ENCODE results near the gene LAD1.

Gene LAD1

DNA sequence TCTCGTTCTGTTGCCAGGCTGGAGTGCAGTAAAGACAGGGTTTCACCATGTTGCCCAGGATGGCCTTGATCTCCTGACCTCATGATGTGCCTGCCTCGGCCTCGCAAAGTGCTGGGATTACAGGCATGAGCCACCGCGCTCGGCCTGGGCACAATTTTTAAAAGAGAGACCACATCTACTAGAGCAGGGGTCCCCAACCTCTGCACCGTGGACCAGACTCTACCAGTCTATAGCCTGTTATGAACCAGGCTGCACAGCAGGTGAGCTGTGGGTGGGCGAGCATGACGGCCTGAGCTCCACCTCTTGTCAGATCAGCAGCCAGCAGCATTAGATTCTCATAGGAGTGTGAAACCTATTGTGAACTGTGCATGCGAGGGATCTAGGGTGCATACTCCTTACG is 42.4 kb downstream of the LAD1 start:
- TF ChIP-seq, protein P1, sequence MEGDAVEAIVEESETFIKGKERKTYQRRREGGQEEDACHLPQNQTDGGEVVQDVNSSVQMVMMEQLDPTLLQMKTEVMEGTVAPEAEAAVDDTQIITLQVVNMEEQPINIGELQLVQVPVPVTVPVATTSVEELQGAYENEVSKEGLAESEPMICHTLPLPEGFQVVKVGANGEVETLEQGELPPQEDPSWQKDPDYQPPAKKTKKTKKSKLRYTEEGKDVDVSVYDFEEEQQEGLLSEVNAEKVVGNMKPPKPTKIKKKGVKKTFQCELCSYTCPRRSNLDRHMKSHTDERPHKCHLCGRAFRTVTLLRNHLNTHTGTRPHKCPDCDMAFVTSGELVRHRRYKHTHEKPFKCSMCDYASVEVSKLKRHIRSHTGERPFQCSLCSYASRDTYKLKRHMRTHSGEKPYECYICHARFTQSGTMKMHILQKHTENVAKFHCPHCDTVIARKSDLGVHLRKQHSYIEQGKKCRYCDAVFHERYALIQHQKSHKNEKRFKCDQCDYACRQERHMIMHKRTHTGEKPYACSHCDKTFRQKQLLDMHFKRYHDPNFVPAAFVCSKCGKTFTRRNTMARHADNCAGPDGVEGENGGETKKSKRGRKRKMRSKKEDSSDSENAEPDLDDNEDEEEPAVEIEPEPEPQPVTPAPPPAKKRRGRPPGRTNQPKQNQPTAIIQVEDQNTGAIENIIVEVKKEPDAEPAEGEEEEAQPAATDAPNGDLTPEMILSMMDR (IDR thresholded peaks at IDR 0.05; ENCODE audit: low read depth, low read length), result no peak

GRCh38 chr1:201356236-201356635 is 42.9 kb downstream of the LAD1 start:
- TF ChIP-seq, protein P1 (IDR thresholded peaks at IDR 0.05; ENCODE audit: low read depth, low read length), result no peak
- H3K4me3 ChIP-seq (ENCODE audit: low read depth, low read length), result no peak overlapping the region
- DNase-seq (ENCODE audit: low read depth, low spot score), result no peak
- in situ Hi-C loops (cut with HindIII; ENCODE audit: low sequenced_read_pairs), result no loop called here

More for the DNA sequence above, 42.4 kb downstream of the LAD1 start:
- no peak for DNase-seq (ENCODE audit: low read depth, low spot score)
- in situ Hi-C loops (cut with HindIII; ENCODE audit: low sequenced_read_pairs), result no loop called here
- no peak overlapping the region for H3K4me3 ChIP-seq (ENCODE audit: low read depth, low read length)

GRCh38 chr1:201355471-201355870 is 43.7 kb downstream of the LAD1 start:
- TF ChIP-seq, protein P1 (IDR thresholded peaks at IDR 0.05; ENCODE audit: low read depth, low read length), result no peak
- no peak overlapping the region for H3K4me3 ChIP-seq (ENCODE audit: low read depth, low read length)
- no peak for DNase-seq (ENCODE audit: low read depth, low spot score)
- in situ Hi-C loops (cut with HindIII; ENCODE audit: low sequenced_read_pairs), result no loop called here

DNA sequence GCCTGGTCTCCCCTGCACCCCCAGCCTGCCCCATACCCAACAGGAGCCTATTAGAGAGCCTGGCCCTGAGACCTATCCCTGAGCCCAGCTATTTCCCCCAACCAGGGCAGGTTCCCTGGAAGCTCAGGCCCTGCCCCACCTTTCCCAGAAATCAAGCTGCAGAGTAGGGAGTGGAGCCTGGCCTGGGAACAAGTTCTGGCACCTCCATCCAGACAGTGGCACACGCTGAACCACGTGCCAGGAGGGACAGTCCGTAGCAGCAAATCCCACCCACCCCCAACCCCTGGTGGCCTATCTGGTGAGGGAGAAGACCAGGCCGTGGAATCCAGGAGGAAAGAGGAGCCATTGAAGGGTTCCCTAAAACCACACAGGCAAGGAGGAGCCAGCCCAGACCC is 44.2 kb downstream of the LAD1 start:
- H3K4me3 ChIP-seq (ENCODE audit: low read depth, low read length), result no peak overlapping the region
- no peak for DNase-seq (ENCODE audit: low read depth, low spot score)
- TF ChIP-seq, protein P1 (IDR thresholded peaks at IDR 0.05; ENCODE audit: low read depth, low read length), result no peak
- in situ Hi-C loops (cut with HindIII; ENCODE audit: low sequenced_read_pairs), result no loop called here

GRCh38 chr1:201354151-201354900 is 44.8 kb downstream of the LAD1 start:
- no peak for DNase-seq (ENCODE audit: low read depth, low spot score)
- H3K4me3 ChIP-seq (ENCODE audit: low read depth, low read length), result no peak overlapping the region
- TF ChIP-seq, protein P1 (IDR thresholded peaks at IDR 0.05; ENCODE audit: low read depth, low read length), result no peak
- in situ Hi-C loops (cut with HindIII; ENCODE audit: low sequenced_read_pairs), result no loop called here

GRCh38 chr1:201353186-201353940 is 45.8 kb downstream of the LAD1 start:
- TF ChIP-seq, protein P1 (IDR thresholded peaks at IDR 0.05; ENCODE audit: low read depth, low read length), result no peak
- no peak overlapping the region for H3K4me3 ChIP-seq (ENCODE audit: low read depth, low read length)
- in situ Hi-C loops (cut with HindIII; ENCODE audit: low sequenced_read_pairs), result no loop called here
- DNase-seq (ENCODE audit: low read depth, low spot score), result no peak

Data from astrocyte of the spinal cord (primary cell).